ENCODE measurements around the gene EP400.
"Not testable (repeated sequence)": the region's sequence is repeated elsewhere in the genome, so short reads cannot be mapped to it uniquely, and the experiment has no call there.

Gene EP400

DNA sequence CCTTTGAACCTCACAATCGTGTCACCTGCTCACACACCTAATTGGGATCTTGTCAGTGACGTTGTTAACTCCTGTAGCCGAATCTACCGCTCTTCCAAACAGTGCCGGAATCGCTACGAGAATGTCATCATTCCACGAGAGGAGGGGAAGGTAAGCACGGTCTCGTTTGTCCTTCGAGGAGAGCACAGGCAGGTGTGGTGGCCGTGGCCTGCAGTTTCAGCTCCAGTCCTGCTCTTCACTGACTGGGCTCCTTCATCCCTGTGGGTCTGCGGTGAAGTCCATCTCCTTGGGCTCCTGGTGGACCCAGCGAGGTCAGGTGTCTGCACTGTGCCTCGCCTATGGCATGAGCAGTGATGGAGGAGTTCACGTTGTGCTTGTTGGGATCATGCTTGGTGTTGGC, 96.0 kb downstream of the EP400 start:
- DNase-seq (ENCODE audit: low spot score), result no peak

DNA sequence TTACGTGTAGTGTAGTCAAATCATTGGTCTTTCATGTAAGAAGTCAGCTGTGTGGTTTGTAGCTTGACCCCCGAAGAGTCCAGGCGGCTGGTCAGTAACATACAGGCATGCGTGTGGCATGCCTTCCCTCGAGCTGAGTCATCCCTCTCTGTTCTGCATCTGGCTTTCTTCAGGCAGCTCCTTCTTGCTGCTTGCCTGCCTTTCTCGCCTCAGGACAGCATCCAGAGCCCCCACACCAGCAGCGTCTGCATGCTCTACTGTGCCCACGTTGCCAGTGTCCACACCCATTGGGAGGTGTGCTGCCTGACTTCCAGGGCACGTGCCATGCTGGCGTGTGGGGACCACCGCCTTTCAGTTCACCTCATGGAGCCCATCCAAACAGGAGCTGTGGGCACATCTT, 96.8 kb downstream of the EP400 start:
- no peak for DNase-seq (ENCODE audit: low spot score)

DNA sequence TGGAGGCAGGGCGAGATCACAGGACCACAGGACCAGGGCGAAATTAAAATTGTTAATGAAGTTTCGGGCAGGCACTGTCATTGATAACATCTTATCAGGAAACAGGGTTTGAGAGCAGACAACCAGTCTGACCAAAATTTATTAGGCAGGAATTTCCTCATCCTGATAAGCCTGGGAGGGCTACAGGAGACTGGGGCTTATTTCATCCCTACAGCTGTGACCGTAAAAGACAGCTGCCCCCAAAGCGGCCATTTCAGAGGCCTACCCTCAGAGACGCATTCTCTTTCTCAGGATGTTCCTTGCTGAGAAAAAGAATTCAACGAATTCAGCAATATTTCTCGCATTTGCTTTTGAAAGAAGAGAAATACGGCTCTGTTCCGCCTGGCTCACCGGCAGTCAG, 97.9 kb downstream of the EP400 start:
- DNase-seq (ENCODE audit: low spot score), result not testable (repeated sequence)

DNA sequence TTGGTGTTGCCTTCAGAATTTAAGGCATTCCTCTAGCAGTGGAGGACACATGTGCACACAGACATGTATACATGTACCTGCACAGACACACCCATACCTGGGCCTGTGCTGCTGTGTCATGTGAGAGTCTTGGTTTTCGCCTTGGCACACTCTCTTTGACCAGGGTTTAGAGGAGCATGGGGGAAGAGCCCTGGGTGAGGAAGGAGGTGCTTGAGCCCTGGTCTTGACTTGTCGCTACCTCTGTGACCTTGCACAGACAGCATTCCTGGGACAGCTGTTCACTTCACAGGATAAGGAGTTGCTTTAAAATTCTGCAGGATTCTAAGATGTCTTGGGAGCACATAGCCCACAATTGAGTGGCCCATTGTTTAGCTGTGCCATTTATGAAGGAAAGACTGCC, 99.7 kb downstream of the EP400 start:
- no peak for DNase-seq (ENCODE audit: low spot score)

DNA sequence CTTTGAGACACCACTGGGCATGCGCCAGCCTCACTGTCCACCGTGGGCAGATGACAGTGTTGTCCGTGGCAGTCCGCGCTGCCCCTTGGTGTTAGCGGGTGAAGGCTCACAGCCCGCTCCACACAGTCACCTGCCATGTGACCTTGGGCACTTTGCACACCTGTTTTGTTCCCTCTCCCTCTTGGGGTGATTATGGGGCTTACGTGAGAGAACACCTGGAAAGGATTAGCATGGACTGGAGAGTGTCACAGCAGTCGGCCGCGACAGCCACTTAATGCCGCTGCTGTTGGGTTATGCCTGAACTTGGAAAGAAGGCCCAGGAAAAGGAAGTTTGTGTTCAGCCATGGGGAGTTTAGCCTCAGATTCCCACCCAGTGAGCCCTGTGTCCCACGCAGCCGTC, 100.1 kb downstream of the EP400 start:
- no peak for DNase-seq (ENCODE audit: low spot score)

DNA sequence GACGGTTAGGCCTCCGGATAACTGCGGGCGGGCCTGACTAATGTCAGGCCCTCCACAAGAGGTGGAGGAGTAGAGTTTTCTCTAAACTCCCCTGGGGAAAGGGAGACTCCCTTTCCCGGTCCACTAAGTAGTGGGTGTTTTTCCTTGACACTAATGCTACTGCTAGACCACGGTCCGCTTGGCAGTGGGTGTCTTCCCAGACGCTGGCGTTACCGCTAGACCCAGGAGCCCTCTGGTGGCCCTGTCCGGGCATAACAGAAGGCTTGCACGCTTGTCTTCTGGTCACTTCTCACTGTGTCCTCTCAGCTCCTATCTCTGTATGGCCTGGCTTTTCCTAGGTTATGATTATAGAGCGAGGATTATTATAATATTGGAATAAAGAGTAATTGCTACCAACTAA, 102.0 kb downstream of the EP400 start:
- DNase-seq (ENCODE audit: low spot score), result not testable (repeated sequence)

DNA sequence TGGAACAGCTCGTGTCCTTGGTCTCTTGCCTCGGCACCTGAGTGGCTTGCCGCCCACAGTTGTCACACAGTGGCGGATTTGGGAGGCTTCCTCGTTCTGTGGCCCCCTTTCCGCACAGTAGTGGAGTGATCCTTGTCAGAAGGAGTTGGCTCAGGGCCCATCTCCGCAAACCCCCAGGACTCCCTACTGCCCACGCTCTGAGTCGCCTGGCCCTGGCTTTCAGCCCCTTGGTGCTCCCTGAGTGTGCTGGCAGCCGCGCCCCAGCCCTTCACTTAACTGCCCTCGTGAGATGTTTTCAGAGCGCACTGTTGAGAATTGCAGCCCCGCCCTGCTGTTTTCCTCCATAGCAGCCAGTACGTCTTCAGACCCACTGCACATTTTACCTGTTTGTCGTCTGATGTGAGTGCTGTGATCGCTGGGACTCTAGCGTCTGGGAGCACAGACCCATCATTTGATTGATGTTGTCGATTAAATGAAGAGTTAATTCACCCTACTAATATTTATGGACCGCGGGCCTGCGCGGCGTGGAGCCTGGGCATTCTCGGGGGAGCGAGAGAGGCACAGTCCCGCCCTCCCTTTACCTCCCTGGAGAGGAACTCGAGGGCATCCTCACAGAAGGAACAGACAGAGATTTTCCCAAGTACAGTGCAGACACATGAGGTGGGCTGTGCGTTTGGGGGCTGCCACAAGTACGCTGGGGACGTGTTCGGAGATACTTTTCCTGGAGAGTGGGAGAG, 102.6 kb downstream of the EP400 start:
- DNase-seq (ENCODE audit: low spot score), result no peak

DNA sequence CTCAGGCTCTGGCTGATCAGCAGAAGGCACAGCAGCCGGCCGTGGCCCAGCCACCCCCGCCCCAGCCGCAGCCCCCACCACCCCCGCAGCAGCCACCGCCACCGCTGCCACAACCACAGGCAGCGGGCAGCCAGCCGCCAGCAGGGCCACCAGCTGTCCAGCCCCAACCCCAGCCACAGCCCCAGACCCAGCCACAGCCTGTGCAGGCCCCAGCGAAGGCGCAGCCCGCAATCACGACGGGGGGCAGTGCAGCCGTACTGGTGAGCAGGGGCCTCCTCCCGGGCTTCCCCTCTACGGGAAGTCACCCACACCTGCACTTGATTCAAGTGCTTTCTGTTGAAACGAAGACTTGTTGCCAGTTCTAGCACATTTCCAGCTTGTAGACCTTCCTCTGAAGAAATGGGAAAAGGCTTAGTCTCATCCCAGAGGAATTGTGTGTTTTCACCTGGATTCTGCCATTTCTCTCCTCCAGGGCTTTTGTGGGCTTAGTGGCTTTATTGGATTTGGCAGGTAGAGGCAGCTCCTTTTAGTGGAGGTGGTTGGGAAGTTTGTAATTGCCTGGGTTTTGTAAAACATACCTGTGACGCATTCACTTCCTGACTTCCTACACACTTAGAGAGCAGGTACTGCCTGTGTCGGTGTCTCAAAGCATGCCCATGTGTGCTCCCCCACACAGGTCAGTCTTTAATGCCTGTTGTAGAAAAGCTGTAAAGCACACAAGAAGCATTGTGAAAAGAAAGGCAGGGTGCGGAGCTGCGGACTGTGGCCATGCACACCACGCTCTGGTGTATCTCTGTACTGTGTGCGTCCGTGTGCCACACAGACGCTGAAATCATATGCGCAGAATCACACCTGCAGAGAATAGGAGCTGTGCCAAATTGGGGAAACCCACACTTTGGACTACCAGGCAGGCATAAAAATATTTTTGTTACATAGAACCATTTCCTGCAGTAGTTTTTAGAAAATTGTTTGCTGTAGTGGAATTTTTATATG, 103.9 kb downstream of the EP400 start:
- DNase-seq (ENCODE audit: low spot score), result no peak

DNA sequence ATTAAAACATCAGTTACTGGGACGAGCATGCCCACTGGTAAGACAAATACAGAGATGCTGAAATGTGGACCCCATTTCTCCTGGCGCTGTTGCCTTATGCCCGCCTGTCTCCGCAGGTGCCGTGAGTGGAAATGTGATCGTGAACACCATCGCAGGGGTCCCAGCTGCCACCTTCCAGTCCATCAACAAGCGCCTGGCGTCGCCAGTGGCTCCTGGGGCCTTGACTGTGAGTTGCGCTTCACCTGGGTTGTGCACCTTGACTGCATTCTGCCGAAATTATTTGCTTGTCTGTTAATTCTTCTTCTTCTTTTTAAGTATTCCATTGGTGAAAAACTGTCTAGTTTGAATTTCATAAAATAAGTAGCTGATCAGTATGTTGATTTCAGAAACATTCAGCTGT, 105.2 kb downstream of the EP400 start:
- DNase-seq (ENCODE audit: low spot score), result no peak

DNA sequence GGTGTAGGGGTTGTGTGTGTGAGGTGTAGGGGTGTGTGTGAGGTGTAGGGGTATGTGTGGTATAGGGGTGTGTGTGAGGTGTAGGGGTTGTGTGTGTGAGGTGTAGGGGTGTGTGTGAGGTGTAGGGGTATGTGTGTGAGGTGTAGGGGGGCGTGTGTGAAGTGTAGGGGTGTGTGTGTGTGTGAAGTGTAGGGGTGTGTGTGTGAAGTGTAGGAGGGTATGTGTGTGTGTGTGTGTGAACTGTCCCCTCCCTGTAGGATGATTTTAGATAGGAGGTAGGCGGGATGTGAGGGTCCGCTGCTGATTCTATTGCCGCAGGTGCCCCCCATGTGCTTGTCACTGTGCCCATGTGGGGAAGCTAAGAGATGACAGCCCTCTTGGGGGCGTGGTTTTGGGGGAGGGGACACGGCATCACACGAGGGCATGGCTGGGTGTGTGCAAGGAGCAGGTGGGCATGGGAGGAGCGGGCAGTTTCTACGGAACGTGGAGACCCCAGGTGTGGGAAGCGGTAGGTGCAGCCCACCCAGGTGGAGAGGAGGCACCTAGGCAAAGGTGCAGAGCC, 105.9 kb downstream of the EP400 start:
- DNase-seq (ENCODE audit: low spot score), result no peak

DNA sequence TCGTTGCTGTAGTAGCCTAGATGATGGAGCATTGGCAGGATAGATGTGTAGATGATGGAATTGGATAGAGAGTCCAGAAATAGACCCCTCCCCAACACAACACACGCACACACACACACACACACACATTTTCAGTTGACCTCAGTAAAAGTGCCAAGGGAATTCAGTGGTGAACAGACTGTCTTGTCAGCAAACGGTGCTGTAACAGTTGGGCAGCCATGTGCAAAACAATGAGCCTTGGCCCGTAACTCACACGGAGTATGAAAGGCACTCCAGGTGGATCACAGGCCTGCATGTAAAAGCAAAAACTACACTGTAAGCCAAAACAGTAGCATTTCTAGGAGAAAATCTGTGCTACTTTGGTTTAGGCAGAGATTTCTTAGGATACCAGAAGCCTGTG, 106.6 kb downstream of the EP400 start:
- DNase-seq (ENCODE audit: low spot score), result no peak

DNA sequence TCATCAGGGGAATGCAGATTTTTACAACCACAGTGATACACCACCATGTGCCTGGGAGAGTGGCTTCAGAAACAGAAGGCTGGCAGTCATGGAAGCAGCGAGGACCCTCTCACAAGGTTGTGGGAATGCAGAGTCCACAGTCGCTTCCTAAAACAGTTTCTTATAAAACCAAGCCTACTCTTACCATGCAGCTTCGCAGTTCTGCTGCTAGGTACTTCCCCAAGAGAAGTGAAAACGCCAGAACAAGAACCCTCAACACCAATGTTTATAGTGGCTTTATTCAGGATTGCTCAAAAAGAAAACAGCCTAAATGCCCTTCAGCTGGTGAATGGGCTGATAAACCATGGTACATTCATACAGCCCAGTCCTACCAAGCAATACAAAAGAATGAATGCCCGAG, 107.2 kb downstream of the EP400 start:
- DNase-seq (ENCODE audit: low spot score), result no peak

DNA sequence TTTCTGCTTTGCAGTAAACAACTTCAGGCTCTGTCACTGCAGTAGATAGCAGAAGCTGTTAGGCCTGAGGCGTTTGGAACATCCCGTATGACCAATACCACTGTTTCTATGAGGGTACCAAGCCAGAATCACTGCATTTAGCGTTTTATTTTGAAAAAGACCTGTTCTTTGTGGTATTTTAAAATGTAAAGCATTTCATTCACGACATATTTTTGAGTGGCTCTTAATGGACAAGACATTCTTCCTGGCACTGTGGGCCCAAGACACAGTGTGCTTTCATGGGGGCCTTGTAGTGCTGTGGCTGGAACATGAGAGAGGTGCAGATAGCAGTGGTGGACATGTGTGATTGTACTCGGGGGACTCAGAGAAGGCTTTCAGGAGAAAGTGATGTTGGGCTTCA, 107.9 kb downstream of the EP400 start:
- DNase-seq (ENCODE audit: low spot score), result no peak

DNA sequence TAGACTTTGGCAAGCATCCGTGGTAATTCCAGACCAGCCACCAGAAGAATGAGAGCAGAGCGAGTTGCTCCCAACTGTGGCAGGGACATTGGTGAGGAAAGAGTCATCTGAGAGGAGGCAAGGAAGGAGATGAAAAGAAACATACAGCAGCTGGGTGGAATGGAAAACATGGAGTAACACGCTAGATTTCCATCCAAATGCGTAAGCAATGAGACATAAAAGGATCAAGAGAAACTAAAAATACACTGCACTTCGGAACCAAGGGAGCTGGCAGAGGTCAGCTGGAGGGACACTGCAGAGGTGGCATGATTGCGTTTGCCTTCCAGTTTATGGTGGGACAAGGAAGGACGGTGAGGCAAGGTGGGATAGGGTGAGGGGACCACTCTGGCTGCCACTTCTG, 111.5 kb downstream of the EP400 start:
- DNase-seq (ENCODE audit: low spot score), result no peak

DNA sequence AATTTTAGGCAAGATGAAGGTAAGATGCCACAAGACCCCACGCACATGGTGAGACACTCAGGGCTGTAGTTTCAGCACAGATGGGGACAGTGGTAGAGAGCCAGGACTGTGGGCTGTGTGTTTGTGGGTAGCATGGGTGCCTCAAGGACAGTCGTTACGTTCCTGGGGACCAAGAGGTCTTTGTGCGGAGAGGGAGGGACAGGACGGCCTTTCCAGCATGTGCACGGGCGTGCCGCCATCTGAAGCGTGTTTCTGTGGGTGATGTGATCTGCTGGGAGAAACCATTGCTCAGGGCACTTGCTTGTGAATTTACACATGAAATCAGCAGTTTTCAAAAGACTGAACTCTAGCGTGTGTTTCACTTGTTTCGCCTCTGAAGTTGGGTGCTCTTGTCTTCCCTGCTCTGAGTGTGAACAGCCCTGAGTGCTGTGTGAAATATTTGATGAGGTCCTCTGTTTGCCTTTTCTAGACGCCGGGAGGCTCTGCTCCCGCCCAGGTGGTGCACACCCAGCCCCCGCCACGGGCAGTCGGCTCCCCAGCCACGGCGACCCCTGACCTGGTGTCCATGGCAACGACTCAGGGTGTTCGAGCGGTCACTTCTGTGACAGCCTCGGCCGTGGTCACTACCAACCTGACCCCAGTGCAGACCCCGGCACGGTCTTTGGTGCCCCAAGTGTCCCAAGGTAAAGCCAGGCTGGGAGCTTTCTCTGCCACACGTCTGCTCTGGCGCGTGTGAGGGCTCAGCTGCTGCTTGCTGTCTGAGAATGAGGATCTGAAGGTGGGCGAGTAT, 112.1 kb downstream of the EP400 start:
- no peak for DNase-seq (ENCODE audit: low spot score)

DNA sequence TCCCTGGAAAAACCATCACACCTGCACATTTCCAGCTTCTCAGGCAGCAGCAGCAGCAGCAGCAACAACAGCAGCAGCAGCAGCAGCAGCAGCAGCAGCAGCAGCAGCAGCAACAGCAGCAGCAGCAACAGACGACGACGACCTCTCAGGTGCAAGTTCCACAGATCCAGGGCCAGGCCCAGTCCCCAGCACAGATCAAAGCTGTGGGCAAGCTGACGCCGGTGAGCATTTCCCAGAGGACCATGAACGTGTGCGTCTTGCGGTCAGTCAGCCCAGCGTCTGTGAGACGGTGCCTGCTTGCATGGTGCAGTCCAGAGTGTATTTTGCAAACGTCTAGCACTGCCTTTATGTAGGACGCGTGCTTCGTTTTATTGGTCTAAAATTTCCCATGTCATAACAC, 112.7 kb downstream of the EP400 start:
- no peak for DNase-seq (ENCODE audit: low spot score)

DNA sequence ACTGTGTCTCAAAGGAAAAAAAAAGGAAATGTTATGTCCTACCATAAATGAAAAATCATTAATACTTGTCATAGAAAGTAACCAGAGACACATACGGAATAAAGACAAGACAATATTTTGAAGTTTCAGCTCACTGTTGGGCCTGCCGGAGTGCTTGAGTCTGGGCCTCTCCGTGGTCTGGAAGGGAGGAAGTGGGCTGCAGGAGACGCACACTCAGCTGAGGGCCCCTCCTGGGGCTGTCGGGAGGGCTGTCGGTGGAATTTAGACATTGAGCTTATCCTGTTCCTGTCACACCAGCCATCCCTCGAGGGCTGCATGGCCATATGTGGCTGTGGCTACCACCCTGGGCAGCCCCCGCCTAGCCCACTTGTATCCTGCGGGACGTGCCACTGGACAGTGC, 113.7 kb downstream of the EP400 start:
- DNase-seq (ENCODE audit: low spot score), result no peak

DNA sequence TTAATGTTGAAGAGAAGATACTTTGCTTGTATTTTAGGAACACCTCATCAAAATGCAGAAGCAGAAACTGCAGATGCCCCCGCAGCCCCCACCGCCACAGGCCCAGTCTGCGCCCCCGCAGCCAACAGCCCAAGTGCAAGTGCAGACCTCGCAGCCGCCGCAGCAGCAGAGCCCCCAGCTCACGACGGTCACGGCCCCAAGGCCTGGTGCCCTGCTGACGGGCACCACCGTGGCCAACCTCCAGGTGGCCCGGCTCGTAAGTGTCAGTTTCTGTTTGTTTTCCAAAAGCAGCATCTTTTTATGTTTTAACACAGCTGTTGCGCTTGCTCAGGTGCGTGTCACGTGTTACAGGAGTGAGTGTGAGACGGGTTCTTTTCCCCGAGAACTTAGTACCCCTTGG, 114.9 kb downstream of the EP400 start:
- DNase-seq (ENCODE audit: low spot score), result no peak

DNA sequence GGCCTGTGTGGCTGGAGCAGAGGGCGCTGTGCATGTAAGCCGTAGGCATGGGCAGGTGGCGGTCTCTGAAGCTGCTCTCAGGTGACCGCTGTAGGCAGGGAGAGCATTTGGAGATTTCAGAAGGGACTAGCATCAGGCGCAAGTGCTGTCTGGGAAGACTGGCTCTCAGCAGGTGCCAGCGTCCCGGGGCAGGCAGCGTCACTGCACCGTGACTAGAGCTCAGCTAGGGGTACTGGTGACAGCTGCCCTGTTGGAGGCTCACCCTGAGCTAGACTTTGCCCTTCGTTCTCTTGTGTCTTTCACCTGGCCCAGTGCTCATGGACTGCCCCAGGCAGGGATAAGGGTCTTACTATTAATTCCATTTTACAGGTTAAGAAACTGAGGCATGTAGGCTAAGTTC, 115.5 kb downstream of the EP400 start:
- DNase-seq (ENCODE audit: low spot score), result no peak

DNA sequence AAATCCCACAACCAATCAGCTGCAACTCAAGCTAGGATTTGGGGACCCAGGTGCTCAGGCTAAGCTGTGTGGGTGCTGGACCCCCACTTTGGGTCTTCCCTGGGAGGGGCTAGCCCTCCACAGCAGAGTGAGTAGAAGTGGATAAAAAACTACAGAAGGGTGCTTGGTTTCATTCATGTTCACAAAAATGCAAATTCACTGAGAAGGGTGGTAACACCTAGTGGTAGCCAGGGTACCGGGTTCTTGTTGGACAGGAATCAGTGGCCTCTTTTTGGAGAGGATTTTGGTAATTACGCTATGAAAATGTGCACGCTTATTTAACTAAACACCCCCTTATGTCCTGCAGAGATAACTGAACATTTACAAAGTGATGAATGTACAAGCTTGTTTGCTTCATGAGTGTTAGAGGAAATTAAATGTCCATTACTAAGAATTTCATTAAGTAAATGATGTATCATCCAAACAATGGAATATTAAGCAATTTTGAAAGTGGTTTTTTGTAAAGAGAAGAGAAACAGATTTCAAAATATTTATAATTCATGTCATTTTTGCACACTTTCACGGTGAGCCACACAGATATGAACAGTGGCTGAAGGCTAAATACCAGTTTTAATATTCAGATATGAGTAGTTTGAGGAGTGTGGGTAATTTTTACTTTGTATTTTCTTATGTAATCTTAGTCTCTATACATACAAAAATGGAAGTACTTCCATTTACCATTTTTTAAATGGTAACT, 116.0 kb downstream of the EP400 start:
- no peak for DNase-seq (ENCODE audit: low spot score)

DNA sequence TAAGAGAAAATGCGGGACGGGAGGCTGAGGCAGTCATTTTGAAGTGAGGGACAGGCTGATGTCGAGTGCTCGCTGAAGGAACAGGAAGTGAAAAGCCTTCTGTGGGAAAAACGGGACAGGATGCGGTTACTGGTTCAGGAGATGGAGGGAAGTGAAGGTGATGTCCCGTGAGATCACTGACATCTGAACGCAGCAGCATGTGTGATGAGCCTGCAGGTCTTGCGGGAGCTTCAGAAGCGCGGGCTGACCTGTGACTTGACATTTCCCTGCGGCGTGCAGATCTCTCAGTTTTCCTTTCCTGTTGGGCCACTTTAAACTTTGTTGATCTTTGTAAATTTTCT, 116.6 kb downstream of the EP400 start:
- DNase-seq (ENCODE audit: low spot score), result no peak

DNA sequence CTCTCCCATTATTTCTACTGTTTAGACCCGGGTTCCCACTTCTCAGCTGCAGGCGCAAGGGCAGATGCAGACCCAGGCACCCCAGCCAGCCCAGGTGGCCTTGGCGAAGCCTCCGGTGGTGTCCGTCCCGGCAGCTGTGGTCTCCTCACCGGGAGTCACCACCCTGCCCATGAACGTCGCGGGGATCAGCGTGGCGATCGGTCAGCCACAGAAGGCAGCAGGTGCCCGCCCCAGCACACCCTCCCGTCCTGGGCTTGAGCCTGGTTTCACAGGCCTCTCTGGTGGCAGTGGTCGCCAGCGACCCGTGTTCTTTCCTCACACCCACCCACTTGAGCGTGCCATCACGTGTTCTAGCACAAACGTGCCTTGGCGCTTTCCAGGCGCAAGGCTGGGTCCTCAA, 117.0 kb downstream of the EP400 start:
- no peak for DNase-seq (ENCODE audit: low spot score)

All from HuH-7.5 (cell line).